GM10266 (cell line): Measurements from ENCODE around the gene TSPAN9.

Experiments used
- DNase-seq: peaks from one replicate; pipeline ENCODE4 v3.0.0; 2012; ENCODE audit errors: extremely low spot score
- CTCF ChIP-seq: IDR thresholded peaks from 2 replicates; pipeline ENCODE4 v1.5.1; 2012; ENCODE audit warnings: mild to moderate bottlenecking, low read depth; ENCODE audit not compliant: control insufficient read depth, insufficient read depth; ENCODE audit errors: missing control alignments

The TSPAN9 gene

GRCh38 chr12:3284405-3284804, 207.2 kb downstream of the TSPAN9 start:
- TF ChIP-seq CTCF: no peak
- DNase-seq: no peak

- no peak for DNase-seq
- TF ChIP-seq CTCF: no peak
Measured at GRCh38 chr12:3285570-3285969, 208.4 kb downstream of the TSPAN9 start.

- TF ChIP-seq CTCF: no peak
Measured at GRCh38 chr12:3288690-3289089, 211.5 kb downstream of the TSPAN9 start.

GRCh38 chr12:3289702-3290101, 212.5 kb downstream of the TSPAN9 start:
- TF ChIP-seq CTCF: no peak
- DNase-seq: no peak

More at GRCh38 chr12:3288690-3289089, 211.5 kb downstream of the TSPAN9 start:
- DNase-seq: no peak

- TF ChIP-seq CTCF: no peak
- DNase-seq: no peak
Measured at GRCh38 chr12:3291939-3292338, 214.8 kb downstream of the TSPAN9 start.

- no peak for DNase-seq
- TF ChIP-seq CTCF: no peak
Measured at GRCh38 chr12:3292677-3293412, 215.7 kb downstream of the TSPAN9 start.

GRCh38 chr12:3293446-3294161, 216.4 kb downstream of the TSPAN9 start:
- no peak for TF ChIP-seq CTCF

More at GRCh38 chr12:3293446-3294161, 216.4 kb downstream of the TSPAN9 start:
- DNase-seq: no peak
